HG03565 (cell line): ENCODE results near the gene GPR149.

Source experiments
- ATAC-seq: cut with Tn5 transposase; IDR thresholded peaks from one replicate; pipeline ENCODE4 v1.9.1; 2021; ENCODE audit warnings: mild to moderate bottlenecking, moderate library complexity; ENCODE audit not compliant: unreplicated experiment

Gene GPR149

GRCh38 chr3:154349223-154349622, 80.8 kb downstream of the GPR149 start:
- no peak for ATAC-seq

GRCh38 chr3:154345422-154346122, 84.4 kb downstream of the GPR149 start:
- no peak for ATAC-seq

- ATAC-seq: no peak
Observed at GRCh38 chr3:154338570-154338969, 91.4 kb downstream of the GPR149 start.

GRCh38 chr3:154338008-154338407, 92.0 kb downstream of the GPR149 start:
- no peak for ATAC-seq

- peak; percentile 64 for ATAC-seq
Observed at GRCh38 chr3:154334973-154335420, 95.0 kb downstream of the GPR149 start.

- no peak for ATAC-seq
Observed at GRCh38 chr3:154327871-154328270, 102.1 kb downstream of the GPR149 start.

GRCh38 chr3:154324919-154325318, 105.1 kb downstream of the GPR149 start:
- no peak for ATAC-seq

- ATAC-seq: peak; percentile 96
Observed at GRCh38 chr3:154323891-154324738, 105.9 kb downstream of the GPR149 start, which contains the start of gene DHX36. DHX36 (minus strand) TSS chr3:154324487; CDS start chr3:154324416, 71 bp downstream.

- ATAC-seq: no peak
Observed at GRCh38 chr3:154316974-154317767, 112.8 kb downstream of the GPR149 start.

- ATAC-seq: no peak
Observed at GRCh38 chr3:154314152-154314551, 115.8 kb downstream of the GPR149 start.

GRCh38 chr3:154310840-154311239, 119.2 kb downstream of the GPR149 start:
- no peak for ATAC-seq

- no peak for ATAC-seq
Observed at GRCh38 chr3:154307363-154307762, 122.6 kb downstream of the GPR149 start.

GRCh38 chr3:154304936-154305335, 125.1 kb downstream of the GPR149 start:
- no peak for ATAC-seq

- no peak for ATAC-seq
Observed at GRCh38 chr3:154304116-154304786, 125.7 kb downstream of the GPR149 start.

GRCh38 chr3:154301561-154301960, 128.4 kb downstream of the GPR149 start:
- no peak for ATAC-seq

- no peak for ATAC-seq
Observed at GRCh38 chr3:154294016-154294415, 136.0 kb downstream of the GPR149 start.

- ATAC-seq: no peak
Observed at GRCh38 chr3:154290187-154290586, 139.8 kb downstream of the GPR149 start.
